Skeletal muscle tissue (tissue), 4 donors: ENCODE data around the gene SLC8A2. TPM values are rescaled to one million over a fixed set of nuclear protein-coding genes. Genes with fewer than 3 reads are reported as not detected.

Experiments
- H3K27ac ChIP-seq: one replicate; pipeline ENCODE4 v1.7.0; 2013; ENCODE audit warnings: mild to moderate bottlenecking, low read depth, low read length, inconsistent platforms
- H3K27me3 ChIP-seq, 3 donors: one replicate each; pipeline ENCODE4 v1.7.0; 2013; ENCODE audit warnings: low read length in 3 of 3; ENCODE audit not compliant: control insufficient read depth in 3 of 3, insufficient read depth in 3 of 3
- H3K36me3 ChIP-seq, 3 donors: one replicate each; pipeline ENCODE4 v1.7.0; 2013; ENCODE audit warnings: low read length in 3 of 3; ENCODE audit not compliant: control insufficient read depth in 3 of 3, insufficient read depth in 3 of 3
- H3K4me1 ChIP-seq, 3 donors: one replicate each; pipeline ENCODE4 v1.7.0; 2013; ENCODE audit warnings: low read length in 3 of 3, mild to moderate bottlenecking in 3 of 3; ENCODE audit not compliant: control insufficient read depth in 3 of 3, insufficient read depth in 3 of 3
- H3K4me3 ChIP-seq, 3 donors: one replicate each; pipeline ENCODE4 v1.7.0; 2013; ENCODE audit warnings: low read length in 3 of 3
- H3K9ac ChIP-seq, 3 donors: one replicate each; pipeline ENCODE4 v1.7.0; 2013; ENCODE audit warnings: low read length in 3 of 3, mild to moderate bottlenecking in 3 of 3, moderate library complexity in 2 of 3, low read depth in 1 of 3
- H3K9me3 ChIP-seq, 3 donors: one replicate each; pipeline ENCODE4 v1.7.0; 2013; ENCODE audit warnings: low read length in 3 of 3; ENCODE audit not compliant: control insufficient read depth in 3 of 3
- total RNA-seq: library from RNA; depleted of rRNA; stranded (reverse); fragments of >200 nt; gene quantifications from one replicate; pipeline ENCODE4 v1.2.3, GENCODE V29; 2014
- donor health status: Osteomylitis.

Gene SLC8A2
- total RNA-seq, 1 donor from 2014 or later, result under 0.01 TPM

DNA sequence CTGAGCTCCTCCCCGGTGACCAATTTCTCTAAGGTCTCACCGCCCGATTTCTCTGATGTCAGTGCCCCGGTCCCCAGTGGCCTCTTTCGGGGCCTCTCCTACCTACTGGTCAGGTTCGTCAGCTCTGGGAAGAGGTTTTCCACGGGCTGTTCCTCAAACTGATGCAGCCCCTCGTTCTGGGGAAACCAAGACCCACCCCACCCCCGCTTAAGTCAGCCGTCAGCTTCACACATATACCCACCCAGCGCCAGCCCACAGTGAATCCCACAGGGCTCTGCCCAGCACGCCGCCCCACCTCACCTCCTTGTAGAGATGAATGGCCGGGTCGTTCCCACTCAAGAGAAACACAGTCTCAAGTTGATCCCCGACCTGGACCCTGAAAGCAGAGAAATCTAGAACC, 9.0 kb upstream of the SLC8A2 start:
- no peak overlapping the region for H3K27ac ChIP-seq
- peaks cover 9 to 19% (median 14%) of the 10 kb centered on the region in 3 donors for H3K4me1 ChIP-seq
- H3K36me3 ChIP-seq, result peaks cover 4 to 8% (median 7%) of the 10 kb centered on the region in 3 donors
- no peak overlapping the region for H3K9ac ChIP-seq
- H3K27me3 ChIP-seq, result no peaks in the 10 kb centered on the region
- no peak overlapping the region for H3K4me3 ChIP-seq
- H3K9me3 ChIP-seq, result no peaks in the 10 kb centered on the region

DNA sequence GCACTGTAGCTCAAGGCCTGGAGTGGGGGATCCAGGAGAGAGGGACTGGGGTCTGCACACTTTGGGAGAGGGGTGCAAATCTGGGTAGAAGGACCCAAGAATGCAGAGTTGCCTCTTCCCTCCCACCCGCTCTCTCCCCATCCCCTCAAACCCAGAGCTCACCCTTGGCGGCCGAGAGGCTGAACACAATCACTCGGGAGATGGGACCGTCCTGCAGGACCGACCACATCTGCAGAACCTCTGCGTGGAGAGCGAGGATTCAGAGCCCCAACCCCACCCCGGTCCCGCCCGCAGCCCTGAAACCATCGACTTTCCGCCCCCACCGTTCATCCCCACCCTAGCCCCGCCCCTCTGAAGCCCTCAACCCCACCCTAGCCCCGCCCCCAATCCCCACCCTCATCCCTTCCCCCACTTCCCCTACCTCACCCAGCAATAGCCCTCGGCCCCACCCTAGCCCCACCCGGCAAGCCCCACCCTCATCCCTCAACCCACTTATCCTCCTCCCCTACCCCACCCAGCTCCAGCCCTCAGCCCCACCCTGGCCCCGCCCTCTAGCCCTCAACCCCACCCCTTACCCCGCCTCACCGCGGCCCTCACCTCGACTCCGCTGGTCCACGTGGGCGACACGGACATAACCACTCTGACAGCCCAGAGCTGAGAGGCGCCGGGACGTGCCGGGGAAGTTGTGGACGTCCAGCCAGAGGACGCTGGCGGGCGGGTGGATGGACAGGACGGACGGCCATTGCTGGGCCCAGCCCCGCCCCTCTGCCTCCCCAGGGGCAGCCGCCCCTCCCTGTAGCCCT, 8.2 kb upstream of the SLC8A2 start:
- no peak overlapping the region for H3K27ac ChIP-seq
- H3K9ac ChIP-seq, result no peak overlapping the region
- H3K4me3 ChIP-seq, result no peak overlapping the region
- H3K27me3 ChIP-seq, result no peaks in the 10 kb centered on the region
- peaks cover 9 to 16% (median 10%) of the 10 kb centered on the region in 3 donors for H3K4me1 ChIP-seq
- peaks cover 2 to 9% (median 7%) of the 10 kb centered on the region in 3 donors for H3K36me3 ChIP-seq
- H3K9me3 ChIP-seq, result no peaks in the 10 kb centered on the region

- H3K9ac ChIP-seq, result no peak overlapping the region
- peaks cover 14 to 17% (median 17%) of the 10 kb centered on the region in 3 donors for H3K27me3 ChIP-seq
- H3K4me3 ChIP-seq, result no peak overlapping the region
- H3K4me1 ChIP-seq, result no peaks in the 10 kb centered on the region
- no peak overlapping the region for H3K27ac ChIP-seq
- H3K9me3 ChIP-seq, result no peaks in the 10 kb centered on the region
- peaks cover 2 to 9% (median 7%) of the 10 kb centered on the region in 3 donors for H3K36me3 ChIP-seq
These were observed 4.8 kb upstream of the SLC8A2 start for GRCh38 chr19:47476438-47476972.

- Histone ChIP-seq H3K27ac (no peak overlapping the region), H3K9me3 (no peaks in the 10 kb centered on the region), H3K4me3 (no peak overlapping the region), H3K36me3 (peaks cover 2 to 9% (median 7%) of the 10 kb centered on the region in 3 donors), H3K27me3 (peaks cover 22 to 27% (median 26%) of the 10 kb centered on the region in 3 donors), H3K9ac (no peak overlapping the region), H3K4me1 (no peaks in the 10 kb centered on the region)
These were observed 3.8 kb upstream of the SLC8A2 start for GRCh38 chr19:47475465-47475864.

DNA sequence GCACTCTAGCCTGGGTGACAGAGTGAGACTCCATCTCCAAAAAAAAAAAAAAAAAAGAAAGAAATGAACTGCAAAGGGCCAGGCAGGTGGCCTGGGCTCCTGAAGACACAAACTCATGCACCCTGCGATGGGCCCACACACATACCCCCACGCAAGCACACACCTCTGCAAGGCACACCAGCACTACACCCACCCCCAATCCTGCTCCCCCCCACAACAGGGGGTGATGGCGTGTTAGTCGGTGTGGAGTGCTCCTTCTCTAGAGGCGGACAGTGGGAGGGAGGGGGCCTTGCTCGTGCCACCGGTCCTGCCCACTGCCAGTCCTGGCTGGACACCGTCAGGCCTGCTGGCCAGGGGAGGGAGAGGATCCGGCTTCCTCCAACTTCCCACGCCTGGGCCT, 1.6 kb upstream of the SLC8A2 start:
- no peaks in the 10 kb centered on the region for H3K9me3 ChIP-seq
- peaks cover 2 to 9% (median 7%) of the 10 kb centered on the region in 3 donors for H3K36me3 ChIP-seq
- H3K9ac ChIP-seq, result no peak overlapping the region
- H3K4me3 ChIP-seq, result no peak overlapping the region
- peaks cover 44 to 48% (median 47%) of the 10 kb centered on the region in 3 donors for H3K27me3 ChIP-seq
- H3K27ac ChIP-seq, result no peak overlapping the region
- no peaks in the 10 kb centered on the region for H3K4me1 ChIP-seq

- Histone ChIP-seq H3K4me1 (no peaks in the 10 kb centered on the region), H3K9me3 (no peaks in the 10 kb centered on the region), H3K27ac (no peak overlapping the region), H3K27me3 (peaks cover 54 to 62% (median 58%) of the 10 kb centered on the region in 3 donors), H3K4me3 (no peak overlapping the region), H3K9ac (no peak overlapping the region), H3K36me3 (peaks cover 2 to 6% (median 6%) of the 10 kb centered on the region in 3 donors)
These were observed 336 bp downstream of the SLC8A2 start for GRCh38 chr19:47471381-47471732.

DNA sequence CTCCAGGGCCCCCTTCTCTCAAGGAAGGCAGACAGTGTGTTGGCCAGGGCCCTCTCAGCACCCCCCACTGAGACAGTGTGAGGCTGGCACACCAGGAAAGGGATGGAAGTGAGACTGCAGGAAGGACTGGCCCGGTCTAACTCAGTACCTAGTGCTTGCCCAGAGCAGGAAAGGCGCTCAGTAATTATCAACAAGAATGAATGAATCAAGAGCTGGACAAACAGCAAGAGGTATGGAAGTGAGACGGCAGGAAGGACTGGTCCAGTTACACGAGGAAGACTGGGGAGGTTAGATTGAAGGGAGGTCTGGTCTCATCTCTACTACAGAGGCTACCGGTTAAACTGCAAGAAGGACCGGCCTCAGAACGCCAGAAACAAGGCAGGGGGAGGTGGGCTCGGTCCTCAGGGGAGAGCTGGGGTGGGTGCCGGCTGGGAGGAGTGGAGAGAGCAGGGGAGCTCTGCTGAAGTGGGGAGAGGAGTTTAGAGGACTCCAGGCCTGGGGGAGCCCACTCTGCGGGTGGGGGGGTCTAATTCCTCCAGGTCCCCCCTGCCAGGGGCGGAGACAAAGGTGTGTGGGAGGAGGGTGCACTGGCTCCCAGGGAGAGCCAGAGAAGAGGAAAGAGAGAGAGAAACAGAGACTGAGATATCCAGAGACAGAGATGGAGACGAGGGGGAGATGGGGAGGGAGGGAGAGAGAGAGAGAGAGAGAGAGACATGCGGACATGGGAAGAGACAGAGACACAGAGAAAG, 1.1 kb downstream of the SLC8A2 start:
- Histone ChIP-seq H3K4me1 (no peaks in the 10 kb centered on the region), H3K27me3 (peaks cover 57 to 65% (median 63%) of the 10 kb centered on the region in 3 donors), H3K9ac (no peak overlapping the region), H3K36me3 (peaks cover 2 to 4% (median 4%) of the 10 kb centered on the region in 3 donors), H3K4me3 (no peak overlapping the region), H3K9me3 (no peaks in the 10 kb centered on the region), H3K27ac (no peak overlapping the region)

DNA sequence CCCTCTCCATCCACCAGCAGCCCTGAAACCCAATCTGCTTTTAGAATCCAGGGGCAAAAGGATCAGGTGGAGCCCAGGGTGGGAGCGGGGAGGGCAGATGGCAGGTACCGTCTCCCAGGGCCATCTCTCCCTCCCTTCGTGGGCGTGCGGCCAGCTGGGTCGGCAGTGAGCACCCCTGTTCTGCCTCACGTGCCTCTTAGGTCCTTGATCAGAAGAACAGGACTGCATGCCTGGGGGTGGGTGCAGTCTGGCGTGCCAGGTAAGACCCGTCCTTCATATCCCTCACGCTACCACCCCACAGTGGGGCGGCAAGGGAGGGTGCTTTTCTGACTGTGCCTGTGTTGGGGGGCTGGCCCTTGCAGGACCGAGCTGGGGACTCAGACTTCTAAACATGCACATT, 2.0 kb downstream of the SLC8A2 start:
- H3K4me3 ChIP-seq, result no peak overlapping the region
- no peak overlapping the region for H3K27ac ChIP-seq
- H3K36me3 ChIP-seq, result no peaks in the 10 kb centered on the region
- no peaks in the 10 kb centered on the region for H3K9me3 ChIP-seq
- H3K9ac ChIP-seq, result no peak overlapping the region
- no peaks in the 10 kb centered on the region for H3K4me1 ChIP-seq
- H3K27me3 ChIP-seq, result peaks cover 60 to 71% (median 66%) of the 10 kb centered on the region in 3 donors

DNA sequence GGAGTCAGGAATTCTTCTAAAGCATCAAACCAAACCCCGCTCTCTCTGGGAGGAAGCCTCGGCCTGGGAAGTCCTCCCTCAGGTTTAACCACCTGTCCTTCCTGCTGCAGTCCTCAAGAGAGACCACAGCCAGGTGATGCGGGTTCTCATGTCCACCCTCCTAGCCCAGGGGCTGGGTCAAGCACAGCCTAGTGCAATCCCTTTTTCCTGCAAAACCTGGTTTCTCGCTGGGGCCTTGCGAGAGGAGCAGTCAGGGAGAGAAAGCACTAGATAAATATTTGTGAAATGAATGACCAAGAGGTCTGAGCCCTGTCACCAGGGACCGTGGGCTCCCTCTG, 2.4 kb downstream of the SLC8A2 start:
- Histone ChIP-seq H3K9me3 (no peaks in the 10 kb centered on the region), H3K36me3 (no peaks in the 10 kb centered on the region), H3K9ac (no peak overlapping the region), H3K27me3 (peaks cover 60 to 71% (median 62%) of the 10 kb centered on the region in 3 donors), H3K27ac (no peak overlapping the region), H3K4me1 (no peaks in the 10 kb centered on the region), H3K4me3 (no peak overlapping the region)

DNA sequence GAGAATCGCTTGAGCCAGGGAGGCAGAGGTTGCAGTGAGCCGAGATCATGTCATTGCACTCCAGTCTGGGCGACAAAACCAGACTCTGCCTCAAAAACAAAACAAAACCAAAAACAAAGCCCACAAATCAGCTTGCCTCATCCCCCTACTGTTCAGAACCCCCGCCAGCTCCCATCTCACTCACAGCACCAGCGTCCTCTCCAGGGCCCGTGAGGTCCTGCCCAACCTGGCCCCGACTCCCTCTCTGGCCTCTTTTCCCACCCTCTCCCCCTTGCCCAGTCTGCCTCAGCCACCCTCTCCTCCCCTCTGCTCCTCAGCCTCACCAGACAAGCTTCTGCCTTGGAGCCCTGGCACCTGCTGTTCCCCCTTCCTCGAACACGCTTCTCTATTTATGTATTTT, 3.8 kb downstream of the SLC8A2 start:
- no peak overlapping the region for H3K4me3 ChIP-seq
- H3K4me1 ChIP-seq, result no peaks in the 10 kb centered on the region
- no peaks in the 10 kb centered on the region for H3K9me3 ChIP-seq
- no peak overlapping the region for H3K9ac ChIP-seq
- no peak overlapping the region for H3K27ac ChIP-seq
- H3K27me3 ChIP-seq, result peaks cover 55 to 66% (median 58%) of the 10 kb centered on the region in 3 donors
- no peaks in the 10 kb centered on the region for H3K36me3 ChIP-seq
